MM.1S (cell line): Measurements from ENCODE around the gene ACSF3.

Source experiments
- DNase-seq: peaks from one replicate; pipeline ENCODE4 v3.0.0-alpha.2; 2015
- H2AFZ ChIP-seq: fragments of 300-600 bp; sonication (generic); 2 replicates; pipeline ENCODE4 v1.6.0; 2016; ENCODE audit warnings: antibody characterized with exemption, low read length
- H3F3A ChIP-seq: fragments of 300-600 bp; sonication (generic); 2 replicates; pipeline ENCODE4 v1.6.1; 2016; ENCODE audit warnings: mild to moderate bottlenecking, antibody characterized with exemption, low read length, moderate library complexity, mixed read lengths; ENCODE audit not compliant: insufficient read depth
- H3K27ac ChIP-seq: fragments of 300-600 bp; sonication (generic); 2 replicates; pipeline ENCODE4 v1.5.1; 2016; ENCODE audit warnings: mild to moderate bottlenecking, low read length
- H3K27me3 ChIP-seq: fragments of 300-600 bp; sonication (generic); replicated peaks from 2 replicates; pipeline ENCODE4 v1.6.0; 2016; ENCODE audit warnings: low read length; ENCODE audit not compliant: insufficient read depth
- H3K36me3 ChIP-seq: fragments of 300-600 bp; sonication (generic); replicated peaks from 2 replicates; pipeline ENCODE4 v1.6.1; 2016; ENCODE audit warnings: mild to moderate bottlenecking, low read length, mixed read lengths; ENCODE audit not compliant: insufficient read depth
- H3K4me1 ChIP-seq: fragments of 300-600 bp; sonication (generic); 2 replicates; pipeline ENCODE4 v1.6.1; 2016; ENCODE audit warnings: low read length, mixed read lengths
- H3K4me2 ChIP-seq: fragments of 300-600 bp; sonication (generic); 2 replicates; pipeline ENCODE4 v1.6.0; 2016; ENCODE audit warnings: low read depth, low read length
- H3K4me3 ChIP-seq: fragments of 300-600 bp; sonication (generic); 2 replicates; pipeline ENCODE4 v1.5.1; 2016; ENCODE audit warnings: low read length, mixed read lengths
- H3K79me2 ChIP-seq: fragments of 300-600 bp; sonication (generic); 2 replicates; pipeline ENCODE4 v1.6.1; 2016; ENCODE audit warnings: mixed run types, low read length, mixed read lengths
- H3K9ac ChIP-seq: fragments of 300-600 bp; sonication (generic); 2 replicates; pipeline ENCODE4 v1.6.1; 2016; ENCODE audit warnings: low read length, mixed read lengths
- H3K9me2 ChIP-seq: fragments of 300-600 bp; sonication (generic); replicated peaks from 2 replicates; pipeline ENCODE4 v1.6.1; 2016; ENCODE audit warnings: mild to moderate bottlenecking, low read length, mixed read lengths; ENCODE audit not compliant: insufficient read depth
- H3K9me3 ChIP-seq: fragments of 300-600 bp; sonication (generic); replicated peaks from 2 replicates; pipeline ENCODE4 v1.6.1; 2016; ENCODE audit warnings: mild to moderate bottlenecking, low read length, mixed read lengths; ENCODE audit not compliant: insufficient read depth
- H4K20me1 ChIP-seq: fragments of 300-600 bp; sonication (generic); 2 replicates; pipeline ENCODE4 v1.6.1; 2016; ENCODE audit warnings: mild to moderate bottlenecking, low read length, moderate library complexity, mixed read lengths; ENCODE audit not compliant: insufficient read depth
- EZH2 ChIP-seq: fragments of 300-600 bp; sonication (generic); optimal IDR thresholded peaks from 2 replicates; pipeline ENCODE3; 2017; ENCODE audit warnings: low read depth, mild to moderate bottlenecking, antibody characterized with exemption, low read length, mixed read lengths
- EZH2phosphoT487 ChIP-seq: fragments of 300-600 bp; sonication (generic); IDR thresholded peaks from 2 replicates; pipeline ENCODE4 v1.6.1; 2018; ENCODE audit warnings: antibody characterized with exemption, low read length
- TF ChIP-seq, protein P1 (sequence below): fragments of 300-600 bp; sonication (generic); IDR thresholded peaks from 2 replicates; pipeline ENCODE4 v1.5.1; 2016; ENCODE audit warnings: antibody characterized with exemption, low read length, mixed read lengths

Gene ACSF3

DNA sequence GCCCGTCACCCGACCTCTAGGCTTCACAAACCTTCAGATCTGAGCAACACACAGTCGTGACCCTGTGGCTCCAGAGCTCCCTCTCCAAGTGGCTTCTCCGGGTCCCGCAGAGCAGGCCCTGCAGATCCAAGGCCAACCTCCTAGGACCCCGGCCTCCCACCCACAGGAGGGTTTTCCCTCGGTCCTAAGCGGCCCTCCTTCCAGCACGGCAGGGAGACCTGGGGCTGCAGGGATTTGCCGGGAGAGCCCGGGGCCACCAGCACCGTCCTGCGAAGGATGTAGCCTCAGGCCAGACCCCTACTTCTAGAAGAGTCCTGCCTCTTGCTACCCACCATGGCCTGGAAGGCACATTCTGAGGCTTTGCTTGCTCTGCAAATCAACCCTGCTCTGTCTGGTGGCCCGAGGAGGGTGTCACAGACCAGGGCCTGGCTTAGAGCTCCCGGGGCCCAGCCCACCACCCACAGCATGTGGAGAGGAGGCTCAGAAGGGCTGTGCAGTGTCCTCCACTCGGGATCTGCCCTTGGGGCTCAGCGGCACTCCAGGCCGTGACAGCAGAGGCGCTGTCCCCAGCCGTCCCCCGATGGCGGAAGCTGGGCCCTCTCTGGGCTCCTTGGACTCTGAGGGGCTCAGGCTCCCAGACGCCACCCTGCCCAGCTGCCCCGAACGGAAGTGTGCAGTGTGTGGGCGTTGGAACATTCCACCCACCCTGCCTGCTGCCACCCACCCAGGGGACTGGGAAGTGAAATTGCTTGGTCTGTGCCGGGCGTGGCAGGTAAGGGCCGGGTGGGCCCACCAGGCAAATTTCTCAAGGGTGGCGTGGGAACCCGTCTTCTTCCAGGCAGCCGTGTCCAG is 28.8 kb upstream of the ACSF3 start:
- no peak overlapping the region for H2AFZ ChIP-seq
- H4K20me1 ChIP-seq, result no peaks in the 10 kb centered on the region
- H3K4me1 ChIP-seq, result no peaks in the 10 kb centered on the region
- no peak for DNase-seq
- no peak overlapping the region for H3K4me3 ChIP-seq
- H3K4me2 ChIP-seq, result no peak overlapping the region
- H3F3A ChIP-seq, result no peaks in the 10 kb centered on the region
- H3K79me2 ChIP-seq, result no peaks in the 10 kb centered on the region
- H3K9me3 ChIP-seq, result no peaks in the 10 kb centered on the region
- TF ChIP-seq EZH2phosphoT487, result no peak
- no peak for TF ChIP-seq EZH2
- TF ChIP-seq, protein P1, sequence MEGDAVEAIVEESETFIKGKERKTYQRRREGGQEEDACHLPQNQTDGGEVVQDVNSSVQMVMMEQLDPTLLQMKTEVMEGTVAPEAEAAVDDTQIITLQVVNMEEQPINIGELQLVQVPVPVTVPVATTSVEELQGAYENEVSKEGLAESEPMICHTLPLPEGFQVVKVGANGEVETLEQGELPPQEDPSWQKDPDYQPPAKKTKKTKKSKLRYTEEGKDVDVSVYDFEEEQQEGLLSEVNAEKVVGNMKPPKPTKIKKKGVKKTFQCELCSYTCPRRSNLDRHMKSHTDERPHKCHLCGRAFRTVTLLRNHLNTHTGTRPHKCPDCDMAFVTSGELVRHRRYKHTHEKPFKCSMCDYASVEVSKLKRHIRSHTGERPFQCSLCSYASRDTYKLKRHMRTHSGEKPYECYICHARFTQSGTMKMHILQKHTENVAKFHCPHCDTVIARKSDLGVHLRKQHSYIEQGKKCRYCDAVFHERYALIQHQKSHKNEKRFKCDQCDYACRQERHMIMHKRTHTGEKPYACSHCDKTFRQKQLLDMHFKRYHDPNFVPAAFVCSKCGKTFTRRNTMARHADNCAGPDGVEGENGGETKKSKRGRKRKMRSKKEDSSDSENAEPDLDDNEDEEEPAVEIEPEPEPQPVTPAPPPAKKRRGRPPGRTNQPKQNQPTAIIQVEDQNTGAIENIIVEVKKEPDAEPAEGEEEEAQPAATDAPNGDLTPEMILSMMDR, result no peak
- no peak overlapping the region for H3K9ac ChIP-seq
- H3K27me3 ChIP-seq, result peaks cover 41% of the 10 kb centered on the region
- H3K27ac ChIP-seq, result no peak overlapping the region
- no peaks in the 10 kb centered on the region for H3K9me2 ChIP-seq
- H3K36me3 ChIP-seq, result no peaks in the 10 kb centered on the region

DNA sequence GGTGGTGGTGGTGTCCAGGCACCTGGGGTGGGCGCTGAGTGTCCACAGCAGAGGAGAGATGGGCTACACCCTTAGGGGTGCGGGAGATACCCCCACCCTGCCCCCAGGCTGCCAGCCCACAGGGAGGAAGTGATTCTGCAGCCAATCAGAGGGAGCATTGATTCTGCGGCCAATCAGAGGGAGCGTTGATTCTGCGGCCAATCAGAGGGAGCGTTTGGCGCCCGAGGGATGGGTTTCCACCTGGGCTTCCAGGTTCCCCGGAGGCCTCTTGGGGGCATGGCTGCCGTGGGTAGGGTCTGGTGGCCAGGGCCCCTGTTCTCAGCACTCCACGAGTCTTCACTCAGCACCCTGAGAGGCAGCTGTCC is 28.2 kb upstream of the ACSF3 start:
- no peaks in the 10 kb centered on the region for H3K79me2 ChIP-seq
- peaks cover 36% of the 10 kb centered on the region for H3K27me3 ChIP-seq
- no peaks in the 10 kb centered on the region for H3K36me3 ChIP-seq
- no peaks in the 10 kb centered on the region for H3K4me1 ChIP-seq
- H2AFZ ChIP-seq, result no peak overlapping the region
- H4K20me1 ChIP-seq, result no peaks in the 10 kb centered on the region
- H3K9ac ChIP-seq, result no peak overlapping the region
- no peaks in the 10 kb centered on the region for H3K9me3 ChIP-seq
- no peaks in the 10 kb centered on the region for H3K9me2 ChIP-seq
- no peak for TF ChIP-seq EZH2
- no peak for TF ChIP-seq EZH2phosphoT487
- TF ChIP-seq, protein P1, result no peak
- no peak overlapping the region for H3K4me3 ChIP-seq
- no peak for DNase-seq
- no peak overlapping the region for H3K27ac ChIP-seq
- H3F3A ChIP-seq, result no peaks in the 10 kb centered on the region
- no peak overlapping the region for H3K4me2 ChIP-seq

DNA sequence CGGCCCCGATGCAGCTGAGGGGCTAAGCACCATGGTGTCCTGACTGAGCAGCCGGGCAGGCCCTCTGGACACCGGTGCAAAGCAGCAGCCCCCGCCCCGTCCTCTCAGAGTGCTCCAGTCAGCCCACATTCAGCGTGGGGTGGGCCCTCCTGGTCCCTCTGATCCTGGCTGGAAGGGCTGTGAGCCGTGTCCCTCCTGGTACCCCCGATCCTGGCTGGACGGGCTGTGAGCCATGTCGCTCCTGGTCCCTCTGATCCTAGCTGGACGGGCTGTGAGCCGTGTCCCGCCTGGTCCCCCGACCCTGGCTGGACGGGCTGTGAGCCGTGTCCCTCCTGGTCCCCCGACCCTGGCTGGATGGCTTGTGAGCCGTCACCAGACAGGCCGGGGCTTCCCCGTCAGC is 26.9 kb upstream of the ACSF3 start:
- no peaks in the 10 kb centered on the region for H3K9me2 ChIP-seq
- peaks cover 34% of the 10 kb centered on the region for H3K27me3 ChIP-seq
- no peaks in the 10 kb centered on the region for H3K36me3 ChIP-seq
- H3K79me2 ChIP-seq, result no peaks in the 10 kb centered on the region
- H2AFZ ChIP-seq, result no peak overlapping the region
- TF ChIP-seq EZH2 (no peak), EZH2phosphoT487 (no peak)
- TF ChIP-seq, protein P1, result no peak
- H3K9me3 ChIP-seq, result no peaks in the 10 kb centered on the region
- no peak for DNase-seq
- no peak overlapping the region for H3K9ac ChIP-seq
- no peak overlapping the region for H3K27ac ChIP-seq
- no peaks in the 10 kb centered on the region for H3F3A ChIP-seq
- no peak overlapping the region for H3K4me2 ChIP-seq
- no peak overlapping the region for H3K4me3 ChIP-seq
- no peaks in the 10 kb centered on the region for H3K4me1 ChIP-seq
- no peaks in the 10 kb centered on the region for H4K20me1 ChIP-seq
